AG04450 (cell line): ENCODE results near the gene AUTS2. TPM values are rescaled to one million over a fixed set of nuclear protein-coding genes. Genes with fewer than 3 reads are reported as not detected.

Source experiments
- CTCF ChIA-PET: fragments of 300-600, 350-600 bp; formaldehyde crosslinking; extraction: SDS; loops from one replicate; lab custom pipeline; 2022; ENCODE audit warnings: antibody characterized with exemption, inconsistent platforms; lab: Charles Lee
- POLR2A ChIA-PET: fragments of 350-600 bp; formaldehyde crosslinking; extraction: SDS; loops from one replicate; lab custom pipeline; 2021; ENCODE audit warnings: antibody characterized with exemption, inconsistent platforms; lab: Yijun Ruan, JAX
- DNase-seq: peaks from one replicate; pipeline ENCODE4 v3.0.0-alpha.2; 2011; ENCODE audit warnings: low read depth, low spot score
- H3K27ac ChIP-seq: one replicate; pipeline ENCODE4 v1.5.1; 2012; ENCODE audit warnings: low read depth, low read length, control low read depth
- H3K27me3 ChIP-seq: one replicate; pipeline ENCODE4 v1.6.0; 2012; ENCODE audit warnings: low read length; ENCODE audit not compliant: control insufficient read depth, insufficient read depth
- H3K4me3 ChIP-seq: 2 replicates; pipeline ENCODE4 v1.5.1; 2011; ENCODE audit warnings: mild to moderate bottlenecking, low read depth, low read length, control low read depth
- H3K9me3 ChIP-seq: 2 replicates; pipeline ENCODE4 v1.5.1; 2012; ENCODE audit warnings: low read length; ENCODE audit not compliant: control insufficient read depth, insufficient read depth
- polyA plus RNA-seq: library from polyadenylated mRNA; depleted of rRNA; stranded (reverse); fragments of >200 nt; gene quantifications from 2 replicates; pipeline ENCODE4 v1.2.3, GENCODE V29; 2011
- TF ChIP-seq, protein P1 (sequence below): IDR thresholded peaks from 2 replicates; pipeline ENCODE4 v1.5.1; 2011; ENCODE audit warnings: low read depth, low read length, control low read depth, inconsistent platforms

The AUTS2 gene
- polyA plus RNA-seq, 1 experiment, result 1.5 TPM

DNA sequence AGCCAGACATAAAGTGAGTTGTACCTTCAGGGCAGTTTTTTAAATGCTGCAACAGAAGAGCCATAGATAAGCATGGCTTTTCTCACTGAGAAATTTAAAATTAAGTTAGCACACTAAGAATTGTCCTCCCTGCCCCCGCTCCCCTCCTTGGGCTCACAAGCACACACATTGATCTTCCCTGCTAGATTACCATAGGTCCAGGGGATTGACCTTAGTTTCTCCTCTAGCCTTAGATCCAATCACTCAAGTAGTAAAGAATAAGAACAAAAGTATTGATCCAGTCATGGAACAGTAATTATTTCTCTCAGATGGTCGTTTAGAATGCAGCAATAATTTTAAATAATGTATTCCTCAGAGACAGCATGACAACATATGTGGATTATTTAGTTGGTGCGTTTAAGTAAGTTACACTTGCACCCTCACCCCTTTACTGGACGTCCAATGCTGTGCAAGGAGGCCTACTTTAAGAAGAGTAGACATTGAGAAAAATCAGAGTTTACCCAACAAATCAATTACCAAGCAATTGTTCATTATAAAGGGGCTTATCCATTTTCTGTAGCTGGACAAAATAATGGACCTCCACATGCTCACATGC is 850.1 kb downstream of the AUTS2 start:
- no peak for DNase-seq
- TF ChIP-seq, protein P1, sequence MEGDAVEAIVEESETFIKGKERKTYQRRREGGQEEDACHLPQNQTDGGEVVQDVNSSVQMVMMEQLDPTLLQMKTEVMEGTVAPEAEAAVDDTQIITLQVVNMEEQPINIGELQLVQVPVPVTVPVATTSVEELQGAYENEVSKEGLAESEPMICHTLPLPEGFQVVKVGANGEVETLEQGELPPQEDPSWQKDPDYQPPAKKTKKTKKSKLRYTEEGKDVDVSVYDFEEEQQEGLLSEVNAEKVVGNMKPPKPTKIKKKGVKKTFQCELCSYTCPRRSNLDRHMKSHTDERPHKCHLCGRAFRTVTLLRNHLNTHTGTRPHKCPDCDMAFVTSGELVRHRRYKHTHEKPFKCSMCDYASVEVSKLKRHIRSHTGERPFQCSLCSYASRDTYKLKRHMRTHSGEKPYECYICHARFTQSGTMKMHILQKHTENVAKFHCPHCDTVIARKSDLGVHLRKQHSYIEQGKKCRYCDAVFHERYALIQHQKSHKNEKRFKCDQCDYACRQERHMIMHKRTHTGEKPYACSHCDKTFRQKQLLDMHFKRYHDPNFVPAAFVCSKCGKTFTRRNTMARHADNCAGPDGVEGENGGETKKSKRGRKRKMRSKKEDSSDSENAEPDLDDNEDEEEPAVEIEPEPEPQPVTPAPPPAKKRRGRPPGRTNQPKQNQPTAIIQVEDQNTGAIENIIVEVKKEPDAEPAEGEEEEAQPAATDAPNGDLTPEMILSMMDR, result no peak
- ChIA-PET POLR2A (no interaction called here), CTCF (interaction anchor here (1.9 kb wide), 1 partner anchor 250 kb away, joined by 5 read pairs; no protein-coding TSS in a partner anchor)
- Histone ChIP-seq H3K9me3 (no peaks in the 10 kb centered on the region), H3K27me3 (no peaks in the 10 kb centered on the region), H3K4me3 (no peak overlapping the region), H3K27ac (no peak overlapping the region)

GRCh38 chr7:70450731-70451130 is 852.5 kb downstream of the AUTS2 start:
- DNase-seq, result no peak
- CTCF ChIA-PET, result no interaction called here
- TF ChIP-seq, protein P1, result no peak
- Histone ChIP-seq H3K27ac (no peak overlapping the region), H3K27me3 (no peaks in the 10 kb centered on the region), H3K9me3 (no peaks in the 10 kb centered on the region), H3K4me3 (no peak overlapping the region)
- POLR2A ChIA-PET, result no interaction called here

- CTCF ChIA-PET, result no interaction called here
- Histone ChIP-seq H3K27me3 (no peaks in the 10 kb centered on the region), H3K9me3 (no peaks in the 10 kb centered on the region), H3K27ac (no peak overlapping the region), H3K4me3 (no peak overlapping the region)
- POLR2A ChIA-PET, result no interaction called here
- TF ChIP-seq, protein P1, result no peak
- DNase-seq, result no peak
Measured at GRCh38 chr7:70455925-70456324, 857.6 kb downstream of the AUTS2 start.

- DNase-seq, result no peak
- Histone ChIP-seq H3K4me3 (no peak overlapping the region), H3K9me3 (no peaks in the 10 kb centered on the region), H3K27me3 (no peaks in the 10 kb centered on the region), H3K27ac (no peak overlapping the region)
- POLR2A ChIA-PET, result no interaction called here
- TF ChIP-seq, protein P1, result no peak
- CTCF ChIA-PET, result no interaction called here
Measured at GRCh38 chr7:70456719-70457118, 858.4 kb downstream of the AUTS2 start.

DNA sequence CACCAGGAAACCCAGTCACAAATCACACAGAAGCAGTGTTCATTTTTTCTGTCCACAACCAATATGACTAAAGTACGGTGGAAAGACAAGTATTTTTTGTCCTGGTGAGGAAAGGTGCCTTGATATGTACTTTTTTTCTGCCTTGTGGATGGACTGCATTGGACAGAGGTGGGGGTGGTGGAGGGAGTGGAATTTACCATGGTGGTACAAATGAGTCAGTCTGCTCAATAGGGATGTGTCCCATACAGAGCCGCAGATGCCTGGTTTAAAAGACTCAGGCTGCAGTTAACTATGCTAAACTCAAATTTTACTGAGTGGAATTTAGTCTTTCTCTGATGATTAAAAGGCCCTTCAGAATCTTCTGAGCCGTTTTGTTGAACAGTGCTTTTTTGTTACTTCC is 859.2 kb downstream of the AUTS2 start:
- no peak overlapping the region for H3K27ac ChIP-seq
- no peak overlapping the region for H3K4me3 ChIP-seq
- POLR2A ChIA-PET, result no interaction called here
- CTCF ChIA-PET, result no interaction called here
- no peaks in the 10 kb centered on the region for H3K9me3 ChIP-seq
- no peak for DNase-seq
- TF ChIP-seq, protein P1, result no peak
- no peaks in the 10 kb centered on the region for H3K27me3 ChIP-seq
